HepG2 (cell line): ENCODE results near the gene BCL2L1. TPM values are rescaled to one million over a fixed set of nuclear protein-coding genes. Genes with fewer than 3 reads are reported as not detected.
A peak's percentile ranks its signal among the peaks of the same experiment; 100 is the strongest.

Experiments
- AHDC1 ChIP-seq: sonication (generic); formaldehyde crosslinking; IDR thresholded peaks from 2 replicates; pipeline ENCODE4 v1.5.1; 2020; ENCODE audit warnings: mild to moderate bottlenecking, missing genetic modification reagents, borderline replicate concordance
- ATM ChIP-seq: fragments of 450-650 bp; IDR thresholded peaks from 2 replicates; pipeline ENCODE4 v1.7.1; 2017; ENCODE audit warnings: mild to moderate bottlenecking, borderline replicate concordance
- CSRNP1 ChIP-seq: sonication (generic); formaldehyde crosslinking; IDR thresholded peaks from 2 replicates; pipeline ENCODE4 v1.8.1; 2023; ENCODE audit warnings: mild to moderate bottlenecking, missing genetic modification reagents
- DPF2 ChIP-seq: sonication (generic); formaldehyde crosslinking; IDR thresholded peaks from 2 replicates; pipeline ENCODE4 v1.4.0; 2020; ENCODE audit warnings: mild to moderate bottlenecking, low read depth, missing genetic modification reagents, borderline replicate concordance
- FOSL2 ChIP-seq: sonication (generic); formaldehyde crosslinking; IDR thresholded peaks from 2 replicates; pipeline ENCODE4 v1.4.0; 2020; ENCODE audit warnings: missing genetic modification reagents
- HDAC1 ChIP-seq: sonication (generic); formaldehyde crosslinking; IDR thresholded peaks from 2 replicates; pipeline ENCODE4 v1.5.1; 2020; ENCODE audit warnings: mild to moderate bottlenecking, missing genetic modification reagents
- HNRNPH1 ChIP-seq: fragments of 200-400 bp; formaldehyde crosslinking; optimal IDR thresholded peaks from 2 replicates; pipeline ENCODE3; 2017; ENCODE audit warnings: mild to moderate bottlenecking, low read depth, low read length
- JUN ChIP-seq: sonication (generic); formaldehyde crosslinking; IDR thresholded peaks from 2 replicates; pipeline ENCODE4 v1.4.0; 2020; ENCODE audit warnings: mild to moderate bottlenecking, missing genetic modification reagents
- KLF11 ChIP-seq: IDR thresholded peaks from 2 replicates; pipeline ENCODE4 v1.6.1; 2016; ENCODE audit warnings: missing compliant biosample characterization
- MED8 ChIP-seq: sonication (generic); formaldehyde crosslinking; IDR thresholded peaks from 2 replicates; pipeline ENCODE4 v1.8.1; 2023; ENCODE audit warnings: mild to moderate bottlenecking, missing genetic modification reagents; ENCODE audit not compliant: insufficient replicate concordance
- RBM22 ChIP-seq: fragments of 200-400 bp; formaldehyde crosslinking; optimal IDR thresholded peaks from 2 replicates; pipeline ENCODE3; 2017; ENCODE audit warnings: mild to moderate bottlenecking, low read length, moderate library complexity
- SAFB2 ChIP-seq: sonication (generic); formaldehyde crosslinking; IDR thresholded peaks from 2 replicates; pipeline ENCODE4 v1.5.1; 2020; ENCODE audit warnings: missing genetic modification reagents, low read depth, mild to moderate bottlenecking, borderline replicate concordance
- SIN3A ChIP-seq: IDR thresholded peaks from 2 replicates; pipeline ENCODE4 v1.6.1; 2011; ENCODE audit warnings: low read depth, mild to moderate bottlenecking, control low read depth, low read length, borderline replicate concordance
- TAF1 ChIP-seq: sonication (generic); formaldehyde crosslinking; IDR thresholded peaks from 2 replicates; pipeline ENCODE4 v1.4.0; 2020; ENCODE audit warnings: missing genetic modification reagents
- ZNF180 ChIP-seq: sonication (generic); formaldehyde crosslinking; IDR thresholded peaks from 2 replicates; pipeline ENCODE4 v1.4.0; 2020; ENCODE audit warnings: low read depth, missing genetic modification reagents, borderline replicate concordance
- ZNF232 ChIP-seq: sonication (generic); formaldehyde crosslinking; IDR thresholded peaks from 2 replicates; pipeline ENCODE4 v1.4.0; 2020; ENCODE audit warnings: missing genetic modification reagents, borderline replicate concordance
- ZNF431 ChIP-seq: sonication (generic); formaldehyde crosslinking; IDR thresholded peaks from 2 replicates; pipeline ENCODE4 v1.9.0; 2022; ENCODE audit warnings: missing genetic modification reagents, low read depth, mild to moderate bottlenecking, borderline replicate concordance
- ZNF747 ChIP-seq: sonication (generic); formaldehyde crosslinking; IDR thresholded peaks from 2 replicates; pipeline ENCODE4 v1.8.1; 2023; ENCODE audit warnings: missing genetic modification reagents, mild to moderate bottlenecking, borderline replicate concordance
- ZNF772 ChIP-seq: sonication (generic); formaldehyde crosslinking; IDR thresholded peaks from 2 replicates; pipeline ENCODE4 v1.5.0; 2020; ENCODE audit warnings: mild to moderate bottlenecking, missing genetic modification reagents
- ZSCAN31 ChIP-seq: sonication (generic); formaldehyde crosslinking; IDR thresholded peaks from 2 replicates; pipeline ENCODE4 v1.5.0; 2020; ENCODE audit warnings: low read depth, mild to moderate bottlenecking, missing genetic modification reagents
- polyA plus RNA-seq, 8 experiments: library from polyadenylated mRNA; depleted of rRNA in 3 of 8; stranded (reverse) in 7 of 8; unstranded in 1 of 8; fragments of >200 nt; fragmentation: Illumina TruSeq in 4 of 8; extraction: Trizol in 4 of 8; gene quantifications; 2 replicates each; pipeline versions ENCODE4 v1.2.1 to v1.2.3, GENCODE V29; 2011 to 2016; ENCODE audit warnings: low read depth in 4 of 8, missing spikeins in 1 of 8, mixed read lengths in 1 of 8; ENCODE audit not compliant: insufficient read depth in 1 of 8
- total RNA-seq, 5 experiments: library from RNA; depleted of rRNA; stranded (reverse); fragments of >200 nt; fragmentation: Illumina TruSeq; extraction: Trizol; gene quantifications; 2 replicates each; pipeline ENCODE4 v1.2.3, GENCODE V29; 2016; ENCODE audit warnings: low read depth in 1 of 5
- TF ChIP-seq, protein P1 (sequence below): sonication (generic); formaldehyde crosslinking; IDR thresholded peaks from 2 replicates; pipeline ENCODE4 v1.5.0; 2020; ENCODE audit warnings: missing genetic modification reagents

Gene BCL2L1
- total and polyA plus RNA-seq, 2 of the 13 experiments (the other 11 are each of a cell fraction or from before 2014, with no cell fraction given): 164 to 258 TPM

DNA sequence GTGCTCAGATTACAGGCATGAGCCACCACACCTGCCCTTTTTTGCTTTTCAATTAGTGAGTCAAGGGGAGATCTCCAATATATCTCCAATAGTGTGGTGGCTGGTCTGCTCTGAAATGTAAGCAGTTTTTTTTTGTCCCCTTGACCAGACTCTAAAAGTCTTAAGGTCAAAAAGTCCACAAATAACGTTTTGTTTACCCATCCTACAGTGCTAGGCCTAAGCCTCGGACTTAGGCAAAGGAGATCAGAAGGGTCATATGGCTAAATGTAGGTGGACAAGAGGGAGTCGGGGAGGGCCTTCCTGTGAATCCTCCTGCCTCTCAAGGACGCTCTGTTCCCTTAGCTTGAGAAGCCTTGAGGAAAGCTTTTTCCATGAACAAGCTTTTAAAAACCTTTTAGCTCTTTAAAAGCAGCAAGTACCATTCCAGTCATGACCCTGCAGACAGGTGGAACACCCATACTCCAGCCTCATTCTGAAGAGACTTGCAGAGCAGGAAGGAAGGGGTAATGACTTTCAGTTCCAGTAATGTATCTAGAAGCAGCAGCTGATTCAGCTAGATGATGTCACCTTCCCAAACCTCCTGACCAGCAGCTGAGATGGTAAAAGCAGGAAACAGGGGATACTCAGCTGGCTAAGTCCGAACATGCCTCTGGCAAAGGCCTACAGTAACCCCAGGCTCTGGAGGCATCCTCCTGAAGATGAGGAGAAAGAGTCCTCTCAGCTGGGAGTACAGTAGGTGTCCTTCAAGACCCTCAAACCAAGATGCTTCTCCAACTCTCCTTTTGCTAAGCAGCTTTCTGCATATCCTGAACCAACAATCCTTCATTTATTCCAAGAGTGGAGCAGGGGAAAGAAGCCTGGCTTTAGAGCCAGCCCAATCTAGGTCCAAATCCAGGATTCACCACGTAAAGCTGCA, 23.6 kb downstream of the BCL2L1 start (continued):
- TF ChIP-seq ATM: no peak
- peak; percentile 90 for TF ChIP-seq RBM22
- 0 out of 2 replicates have a peak, but pooled peaks have one; percentile 13 for TF ChIP-seq ZNF431
- TF ChIP-seq AHDC1 (CRISPR knock-in tag): peak; percentile 44; the same call in 1 of the 2 replicates
- TF ChIP-seq HNRNPH1: no peak
- TF ChIP-seq HDAC1 (CRISPR knock-in tag): peak; percentile 91
- no peak for TF ChIP-seq TAF1 (CRISPR knock-in tag)
- TF ChIP-seq ZNF747 (CRISPR knock-in tag): no peak
- TF ChIP-seq, protein P1, sequence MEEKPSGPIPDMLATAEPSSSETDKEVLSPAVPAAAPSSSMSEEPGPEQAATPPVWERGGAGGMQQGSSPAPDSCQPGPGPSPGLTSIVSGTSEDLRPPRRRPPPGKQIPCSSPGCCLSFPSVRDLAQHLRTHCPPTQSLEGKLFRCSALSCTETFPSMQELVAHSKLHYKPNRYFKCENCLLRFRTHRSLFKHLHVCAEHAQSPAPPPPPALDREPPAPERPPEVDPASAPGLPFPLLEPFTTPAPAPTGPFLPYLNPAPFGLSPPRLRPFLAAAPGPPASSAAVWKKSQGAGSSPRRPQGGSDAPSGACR (CRISPR knock-in tag): 0 out of 2 replicates have a peak, but pooled peaks have one; percentile 42
- TF ChIP-seq ZNF772 (CRISPR knock-in tag): 0 out of 2 replicates have a peak, but pooled peaks have one; percentile 59
- TF ChIP-seq DPF2 (CRISPR knock-in tag): peak; percentile 80
- TF ChIP-seq KLF11 (CRISPR knock-in tag): peak; percentile 63
- no peak for TF ChIP-seq SIN3A
- TF ChIP-seq ZSCAN31 (CRISPR knock-in tag): no peak
- 0 out of 2 replicates have a peak, but pooled peaks have one; percentile 50 for TF ChIP-seq ZNF232 (CRISPR knock-in tag)
- TF ChIP-seq JUN (CRISPR knock-in tag): peak; percentile 77; the same call in 1 of the 2 replicates
- TF ChIP-seq MED8 (CRISPR knock-in tag): peak; percentile 28
- peak; percentile 29; the same call in 1 of the 2 replicates for TF ChIP-seq SAFB2
- no peak for TF ChIP-seq ZNF180
- peak; percentile 40; the same call in 1 of the 2 replicates for TF ChIP-seq CSRNP1
- peak; percentile 72 for TF ChIP-seq FOSL2 (CRISPR knock-in tag)
